DND-41 (cell line): ENCODE data around the gene CMC4.

Experiments
- ATAC-seq: fragments of 200-7000 bp; cut with Tn5 transposase; 3 replicates; pipeline ENCODE4 v1.9.1; 2021; ENCODE audit warnings: low read depth; ENCODE audit not compliant: insufficient read depth
- DNase-seq: peaks from one replicate; pipeline ENCODE4 v3.0.0-alpha.2; 2020
- H2AFZ ChIP-seq: 2 replicates; pipeline ENCODE4 v1.6.0; 2012; ENCODE audit warnings: low read depth, low read length
- H3K27ac ChIP-seq: 2 replicates; pipeline ENCODE4 v1.5.1; 2012; ENCODE audit warnings: low read length, inconsistent platforms
- H3K27me3 ChIP-seq: fragments of 200-600 bp; sonication (generic); 2 replicates; pipeline ENCODE4 v1.6.0; 2012; ENCODE audit warnings: low read length, mild to moderate bottlenecking, inconsistent platforms; ENCODE audit not compliant: insufficient read depth, poor library complexity
- H3K36me3 ChIP-seq: 2 replicates; pipeline ENCODE4 v1.5.1; 2012; ENCODE audit warnings: low read length, inconsistent platforms; ENCODE audit not compliant: insufficient read depth
- H3K4me1 ChIP-seq: 2 replicates; pipeline ENCODE4 v1.5.1; 2012; ENCODE audit warnings: mild to moderate bottlenecking, low read length; ENCODE audit not compliant: insufficient read depth
- H3K4me2 ChIP-seq: 2 replicates; pipeline ENCODE4 v1.6.0; 2012; ENCODE audit warnings: mild to moderate bottlenecking, moderate library complexity, low read length, inconsistent platforms; ENCODE audit not compliant: insufficient read depth
- H3K4me3 ChIP-seq, 2 experiments: fragments of 200-600 bp in 1 of 2; shearing (Covaris generic) in 1 of 2; 2 replicates each; pipeline ENCODE4 v1.5.1; 2012 to 2016; ENCODE audit warnings: inconsistent platforms in 2 of 2, low read length in 2 of 2, mild to moderate bottlenecking in 2 of 2, low read depth in 1 of 2, moderate library complexity in 1 of 2
- H3K79me2 ChIP-seq: 2 replicates; pipeline ENCODE4 v1.6.0; 2012; ENCODE audit warnings: low read length, inconsistent platforms; ENCODE audit not compliant: insufficient read depth
- H3K9ac ChIP-seq: 2 replicates; pipeline ENCODE4 v1.6.0; 2012; ENCODE audit warnings: low read depth, mild to moderate bottlenecking, inconsistent platforms, low read length, moderate library complexity
- H3K9me3 ChIP-seq: 2 replicates; pipeline ENCODE4 v1.5.1; 2012; ENCODE audit warnings: low read length, moderate library complexity, mild to moderate bottlenecking, inconsistent platforms; ENCODE audit not compliant: insufficient read depth, severe bottlenecking
- H4K20me1 ChIP-seq: 2 replicates; pipeline ENCODE4 v1.6.0; 2012; ENCODE audit warnings: low read length; ENCODE audit not compliant: insufficient read depth
- CTCF ChIP-seq: IDR thresholded peaks from 2 replicates; pipeline ENCODE4 v1.5.1; 2012; ENCODE audit warnings: borderline replicate concordance, low read length, moderate library complexity, mild to moderate bottlenecking; ENCODE audit not compliant: poor library complexity, severe bottlenecking; ENCODE audit errors: extremely low read depth
- EZH2 ChIP-seq: IDR thresholded peaks from 3 replicates; pipeline ENCODE4 v1.6.1; 2012; ENCODE audit warnings: borderline replicate concordance, low read depth, mild to moderate bottlenecking, moderate library complexity, low read length, inconsistent platforms; ENCODE audit not compliant: severe bottlenecking

The CMC4 gene

DNA sequence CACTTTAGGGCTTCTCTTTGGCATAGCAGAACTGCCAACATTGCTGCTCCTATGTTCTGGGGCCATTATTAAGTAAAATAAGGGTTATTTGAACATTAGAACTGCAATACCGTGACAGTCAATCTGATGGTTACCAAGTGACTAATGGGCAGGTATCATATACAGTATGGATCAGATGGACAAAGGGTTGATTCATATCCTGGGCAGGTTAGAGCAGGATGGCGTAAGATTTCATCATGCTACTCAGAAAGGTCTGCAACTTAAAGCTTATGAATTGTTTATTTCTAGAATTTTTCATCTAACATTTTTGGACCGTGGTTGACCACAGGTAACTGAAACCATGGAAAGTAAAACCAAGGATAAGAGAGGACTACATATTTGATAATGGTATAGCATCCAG, 41.2 kb upstream of the CMC4 start:
- H3K4me1 ChIP-seq, result no peaks in the 10 kb centered on the region
- H3K27me3 ChIP-seq, result no peaks in the 10 kb centered on the region
- H3K36me3 ChIP-seq, result peaks cover 15% of the 10 kb centered on the region; the same call in 1 of the 2 replicates
- DNase-seq, result no peak
- no peak overlapping the region for H2AFZ ChIP-seq
- TF ChIP-seq EZH2 (no peak), CTCF (no peak)
- no peak overlapping the region for H3K27ac ChIP-seq
- H4K20me1 ChIP-seq, result no peaks in the 10 kb centered on the region
- no peaks in the 10 kb centered on the region for H3K9me3 ChIP-seq
- H3K79me2 ChIP-seq, result no peaks in the 10 kb centered on the region
- no peak overlapping the region for H3K4me2 ChIP-seq
- H3K4me3 ChIP-seq, result no peak overlapping the region
- no peak overlapping the region for H3K9ac ChIP-seq
- no peak for ATAC-seq

DNA sequence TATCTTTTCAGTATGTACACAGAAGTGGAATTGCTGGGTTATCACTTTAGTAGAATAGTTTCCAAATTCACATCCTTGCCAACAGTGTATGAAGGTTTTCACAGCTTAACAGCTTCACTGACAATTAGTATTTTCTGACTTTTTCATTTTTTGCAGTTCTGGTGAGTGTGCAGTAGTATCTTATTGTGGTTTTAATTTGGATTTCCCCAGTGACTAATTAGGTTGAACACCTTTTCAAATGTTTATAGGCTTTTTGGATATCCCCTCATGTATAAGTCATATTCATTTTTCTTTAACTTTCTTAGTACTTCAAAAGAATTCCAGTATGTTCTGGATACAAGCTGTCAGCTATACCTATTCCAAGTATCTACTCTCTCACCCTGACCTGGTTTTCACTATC, 37.5 kb upstream of the CMC4 start:
- H3K36me3 ChIP-seq, result peaks cover 10% of the 10 kb centered on the region; the same call in 1 of the 2 replicates
- no peaks in the 10 kb centered on the region for H3K27me3 ChIP-seq
- H3K9me3 ChIP-seq, result no peaks in the 10 kb centered on the region
- H3K9ac ChIP-seq, result no peak overlapping the region
- TF ChIP-seq EZH2, result no peak
- TF ChIP-seq CTCF, result no peak
- no peak for ATAC-seq
- DNase-seq, result no peak
- H3K4me1 ChIP-seq, result no peaks in the 10 kb centered on the region
- H3K4me3 ChIP-seq, result no peak overlapping the region
- no peaks in the 10 kb centered on the region for H3K79me2 ChIP-seq
- H3K4me2 ChIP-seq, result no peak overlapping the region
- H3K27ac ChIP-seq, result no peak overlapping the region
- H2AFZ ChIP-seq, result no peak overlapping the region
- no peaks in the 10 kb centered on the region for H4K20me1 ChIP-seq

- no peaks in the 10 kb centered on the region for H4K20me1 ChIP-seq
- TF ChIP-seq CTCF, result no peak
- TF ChIP-seq EZH2, result no peak
- no peaks in the 10 kb centered on the region for H3K79me2 ChIP-seq
- DNase-seq (no peak), ATAC-seq (no peak)
- H3K4me2 ChIP-seq, result no peak overlapping the region
- no peaks in the 10 kb centered on the region for H3K27me3 ChIP-seq
- H3K27ac ChIP-seq, result no peak overlapping the region
- H2AFZ ChIP-seq, result no peak overlapping the region
- H3K36me3 ChIP-seq, result peaks cover 10% of the 10 kb centered on the region; the same call in 1 of the 2 replicates
- no peak overlapping the region for H3K4me3 ChIP-seq
- no peaks in the 10 kb centered on the region for H3K4me1 ChIP-seq
- H3K9ac ChIP-seq, result no peak overlapping the region
- no peaks in the 10 kb centered on the region for H3K9me3 ChIP-seq
Measured at GRCh38 chrX:155105919-155106318, 35.0 kb upstream of the CMC4 start.
